ENCODE data around the gene CCL20.
A peak's percentile ranks its signal among the peaks of the same experiment; 100 is the strongest.

The CCL20 gene

DNA sequence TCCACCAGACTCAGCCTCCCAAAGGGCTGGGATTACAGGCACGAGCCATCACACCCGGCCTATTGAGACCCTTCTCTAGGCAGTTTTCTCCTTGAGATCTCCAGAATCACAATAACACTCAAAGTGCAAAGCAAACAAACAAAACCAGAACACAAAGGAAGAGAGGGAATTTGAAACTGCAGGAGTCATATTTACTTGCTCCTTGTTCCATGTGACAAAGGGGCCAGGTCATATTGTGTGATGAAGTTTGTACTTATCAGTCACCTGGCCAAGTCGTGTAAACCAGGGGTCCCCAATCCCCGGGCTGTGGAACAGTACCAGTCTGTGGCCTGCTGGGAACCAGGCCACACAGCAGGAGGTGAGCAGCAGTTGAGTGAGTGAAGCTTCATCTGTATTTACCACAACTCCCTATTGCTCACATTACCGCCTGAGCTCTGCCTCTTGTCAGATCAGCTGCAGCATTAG is 41.4 kb upstream of the CCL20 start:
- Histone ChIP-seq H3K4me3 (ENCODE audit: low read depth, low read length) (no peak overlapping the region), H3K4me1 (ENCODE audit: control insufficient read depth, insufficient read depth, low read length) (no peaks in the 10 kb centered on the region), H3K27ac (ENCODE audit: extremely low read depth, low read depth, low read length) (no peak overlapping the region), H3K9me3 (ENCODE audit: control insufficient read depth, insufficient read depth, low read depth, low read length) (no peaks in the 10 kb centered on the region), H3K36me3 (ENCODE audit: control insufficient read depth in 2 of 2, insufficient read depth in 1 of 2, low read length in 2 of 2) (no peaks in the 10 kb centered on the region)
- TF ChIP-seq ZNF266 (tag by site-specific recombination; IDR thresholded peaks at IDR 0.05; ENCODE audit: low read depth) (no peak), ZNF423 (tag by site-specific recombination; IDR thresholded peaks at IDR 0.05) (no peak), TRIM28 (IDR thresholded peaks at IDR 0.05; ENCODE audit: borderline replicate concordance, low read length) (no peak), ZIC2 (tag by site-specific recombination; IDR thresholded peaks at IDR 0.05) (0 out of 2 replicates have a peak, but pooled peaks have one; percentile 10), FEZF1 (tag by site-specific recombination; IDR thresholded peaks at IDR 0.05) (peak; percentile 75), GFI1B (tag by site-specific recombination; IDR thresholded peaks at IDR 0.05) (no peak), ZBTB8A (tag by site-specific recombination; IDR thresholded peaks at IDR 0.05) (peak; percentile 54), ZNF610 (tag by site-specific recombination; IDR thresholded peaks at IDR 0.05; ENCODE audit: borderline replicate concordance) (peak; percentile 76; the same call in 1 of the 2 replicates)
- ChIA-PET CTCF (interaction anchor here (0.9 kb wide), 1 partner anchor 90 kb away, joined by 4 read pairs; no protein-coding TSS in a partner anchor), POLR2A (no interaction called here)

DNA sequence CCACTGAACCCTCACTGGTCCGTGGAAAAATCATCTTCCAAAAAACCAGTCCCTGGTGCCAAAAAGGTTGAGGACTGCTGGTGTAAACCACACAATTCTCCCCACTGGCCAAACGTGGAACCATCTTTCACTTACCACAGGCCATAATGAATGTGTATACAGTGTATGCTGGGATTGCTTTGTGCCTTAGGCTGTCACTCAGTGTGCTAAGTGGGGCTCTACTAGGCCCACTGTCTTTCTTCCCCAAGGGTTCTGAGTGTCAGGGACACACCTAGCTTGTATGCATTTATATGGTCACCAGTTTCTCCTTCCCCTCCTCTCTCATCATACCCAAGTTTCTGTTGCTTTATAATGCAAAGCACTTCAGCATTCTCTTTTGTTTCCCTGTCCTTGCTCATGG is 40.7 kb upstream of the CCL20 start:
- H3K4me1 ChIP-seq (ENCODE audit: control insufficient read depth, insufficient read depth, low read length) = no peaks in the 10 kb centered on the region
- H3K4me3 ChIP-seq (ENCODE audit: low read depth, low read length) = no peak overlapping the region
- no peaks in the 10 kb centered on the region for H3K36me3 ChIP-seq (ENCODE audit: control insufficient read depth in 2 of 2, insufficient read depth in 1 of 2, low read length in 2 of 2)
- no peaks in the 10 kb centered on the region for H3K9me3 ChIP-seq (ENCODE audit: control insufficient read depth, insufficient read depth, low read depth, low read length)
- H3K27ac ChIP-seq (ENCODE audit: extremely low read depth, low read depth, low read length) = no peak overlapping the region
- ChIA-PET POLR2A (no interaction called here), CTCF (interaction anchor here (0.6 to 0.9 kb wide), 3 partner anchors 90 to 535 kb away, joined by 3 to 4 read pairs (median 4); no protein-coding TSS in a partner anchor)
- TF ChIP-seq ZNF248 (tag by site-specific recombination; IDR thresholded peaks at IDR 0.05) (no peak), ZNF350 (tag by site-specific recombination; IDR thresholded peaks at IDR 0.05) (no peak), YY1 (tag by site-specific recombination; IDR thresholded peaks at IDR 0.05) (no peak)

DNA sequence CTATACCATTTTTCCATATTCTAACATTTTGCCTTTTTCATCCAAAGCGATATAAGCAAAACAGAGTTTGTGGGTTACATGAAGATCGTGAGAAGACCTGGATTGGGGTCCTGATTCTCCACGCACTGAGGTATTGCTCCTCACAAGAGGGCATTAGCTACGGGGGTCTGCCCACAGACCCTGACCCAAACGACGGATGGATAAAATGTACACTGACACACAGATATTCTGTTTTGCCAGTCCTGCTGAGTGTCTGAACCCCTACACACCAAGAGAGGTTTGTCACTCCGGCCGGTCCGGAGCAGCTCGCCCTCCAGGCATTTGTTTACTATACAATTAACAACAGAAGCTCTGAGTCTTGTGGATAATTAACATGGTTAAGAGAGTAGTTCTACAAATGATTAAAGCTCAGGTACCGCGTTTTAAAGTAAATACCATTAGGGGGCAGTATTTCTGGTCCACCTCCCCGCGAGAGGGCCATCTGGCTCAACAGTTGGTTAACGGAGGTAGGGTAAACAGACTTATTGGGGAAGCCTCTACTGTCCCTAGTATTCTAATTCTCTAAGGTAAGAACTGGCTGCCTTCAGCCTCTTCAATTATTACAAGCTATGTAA is 39.5 kb upstream of the CCL20 start:
- CTCF ChIA-PET = interaction anchor here (0.6 to 1.6 kb wide), 8 partner anchors 32 to 1064 kb away, joined by 3 to 9 read pairs (median 4); no protein-coding TSS in a partner anchor

DNA sequence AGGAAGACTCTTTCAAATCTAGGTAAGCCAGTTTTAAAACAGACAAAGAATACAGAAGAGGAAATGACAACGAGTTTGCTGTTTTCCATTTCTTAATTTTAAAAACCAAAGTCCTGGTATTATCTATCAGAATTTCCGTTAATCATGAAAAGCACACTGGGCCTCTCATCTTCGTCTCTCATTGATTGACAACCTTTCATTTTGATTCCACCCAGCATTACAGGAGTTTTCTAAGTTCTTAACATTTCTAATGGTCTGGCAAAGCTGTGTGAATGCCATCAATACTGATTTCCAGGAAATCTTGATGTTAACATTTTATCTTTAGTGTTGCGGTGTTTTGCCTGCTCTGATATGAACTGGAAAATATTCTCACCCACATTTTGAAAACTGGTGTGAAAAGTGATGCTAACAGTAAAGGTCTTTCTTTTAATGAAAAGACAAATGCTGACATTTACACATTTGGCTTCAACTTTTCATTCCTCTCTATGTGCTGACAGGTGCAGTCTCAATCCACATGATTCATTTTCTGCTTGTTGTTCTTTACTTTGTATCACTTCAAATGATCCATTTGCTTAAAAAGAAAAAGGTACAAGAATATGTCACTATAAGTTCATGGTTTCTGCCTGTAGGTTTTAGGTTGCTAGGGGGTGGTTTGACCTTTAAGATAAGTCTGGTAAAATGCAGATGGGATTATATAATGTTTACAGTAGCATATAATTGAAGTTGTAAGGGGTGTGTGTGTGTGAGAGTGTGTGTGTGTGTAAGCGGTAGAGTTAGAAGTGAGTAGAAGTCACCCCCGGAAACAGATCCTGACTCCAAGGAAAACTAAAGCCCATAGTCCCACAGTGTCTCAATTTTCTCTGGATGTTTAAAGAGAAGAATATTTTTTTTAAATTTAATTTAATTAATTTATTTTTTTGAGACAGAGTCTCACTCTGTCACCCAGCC is 38.5 kb upstream of the CCL20 start:
- Histone ChIP-seq H3K4me3 (ENCODE audit: low read depth, low read length) (no peak overlapping the region), H3K36me3 (ENCODE audit: control insufficient read depth in 2 of 2, insufficient read depth in 1 of 2, low read length in 2 of 2) (no peaks in the 10 kb centered on the region), H3K9me3 (ENCODE audit: control insufficient read depth, insufficient read depth, low read depth, low read length) (no peaks in the 10 kb centered on the region), H3K4me1 (ENCODE audit: control insufficient read depth, insufficient read depth, low read length) (no peaks in the 10 kb centered on the region), H3K27ac (ENCODE audit: extremely low read depth, low read depth, low read length) (no peak overlapping the region)
- ChIA-PET CTCF (interaction anchor here (0.7 to 2.2 kb wide), 6 partner anchors 9 to 94 kb away, joined by 3 to 9 read pairs (median 4); no protein-coding TSS in a partner anchor), POLR2A (no interaction called here)
- TF ChIP-seq ZNF416 (tag by site-specific recombination; IDR thresholded peaks at IDR 0.05) (no peak), BCL11A (tag by site-specific recombination; IDR thresholded peaks at IDR 0.05; ENCODE audit: low read depth) (no peak)

More for the DNA sequence above, 39.5 kb upstream of the CCL20 start:
- Histone ChIP-seq H3K27ac (ENCODE audit: extremely low read depth, low read depth, low read length) (no peak overlapping the region), H3K9me3 (ENCODE audit: control insufficient read depth, insufficient read depth, low read depth, low read length) (no peaks in the 10 kb centered on the region), H3K4me3 (ENCODE audit: low read depth, low read length) (no peak overlapping the region), H3K36me3 (ENCODE audit: control insufficient read depth in 2 of 2, insufficient read depth in 1 of 2, low read length in 2 of 2) (no peaks in the 10 kb centered on the region), H3K4me1 (ENCODE audit: control insufficient read depth, insufficient read depth, low read length) (no peaks in the 10 kb centered on the region)
- TF ChIP-seq ZNF121 (tag by site-specific recombination; IDR thresholded peaks at IDR 0.05) = no peak
- TF ChIP-seq ZNF521 (tag by site-specific recombination; IDR thresholded peaks at IDR 0.05) = no peak
- no peak for TF ChIP-seq ZBTB17 (tag by site-specific recombination; IDR thresholded peaks at IDR 0.05)
- TF ChIP-seq KLF9 (tag by site-specific recombination; IDR thresholded peaks at IDR 0.05; ENCODE audit: low read depth) = no peak
- TF ChIP-seq ZNF37A (tag by site-specific recombination; IDR thresholded peaks at IDR 0.05) = no peak
- POLR2A ChIA-PET = no interaction called here
